A673 (cell line): ENCODE results near the gene MMP1. TPM values are rescaled to one million over a fixed set of nuclear protein-coding genes. Genes with fewer than 3 reads are reported as not detected.

ENCODE experiments used
- BruUV-seq: library from RNA; stranded (reverse); fragments of 400-500 nt; replicated peaks from 2 replicates; lab custom pipeline; 2021; lab: Mats Ljungman, UMichigan
- CTCF ChIA-PET: fragments of 300-600 bp; sonication (Branson Sonifier 250); formaldehyde crosslinking; loops from one replicate; lab custom pipeline; 2022; ENCODE audit warnings: antibody characterized with exemption; lab: Charles Lee
- POLR2A ChIA-PET: fragments of 300-600 bp; sonication (Branson Sonifier 250); formaldehyde crosslinking; loops from one replicate; lab custom pipeline; 2022; ENCODE audit warnings: antibody characterized with exemption; ENCODE audit not compliant: low non-redundant PET; lab: Charles Lee
- DNase-seq: peaks from one replicate; pipeline ENCODE4 v3.0.0-alpha.2; 2015; ENCODE audit warnings: low spot score
- H3K27ac ChIP-seq: fragments of 200-600 bp; sonication (generic); 2 replicates; pipeline ENCODE4 v1.5.1; 2016; ENCODE audit warnings: mixed run types, low read depth, mild to moderate bottlenecking, mixed read lengths, antibody characterized with exemption, low read length; ENCODE audit not compliant: poor library complexity, severe bottlenecking
- H3K27me3 ChIP-seq: fragments of 200-600 bp; sonication (generic); replicated peaks from 2 replicates; pipeline ENCODE4 v1.6.1; 2017; ENCODE audit warnings: mixed run types, low read depth, mild to moderate bottlenecking, mixed read lengths, antibody characterized with exemption, low read length; ENCODE audit not compliant: insufficient read depth, poor library complexity
- H3K36me3 ChIP-seq: fragments of 200-600 bp; sonication (generic); 2 replicates; pipeline ENCODE4 v1.6.1; 2016; ENCODE audit warnings: mixed run types, mild to moderate bottlenecking, mixed read lengths, antibody characterized with exemption, low read length; ENCODE audit not compliant: insufficient read depth, poor library complexity, severe bottlenecking
- H3K4me1 ChIP-seq: fragments of 200-600 bp; sonication (generic); 2 replicates; pipeline ENCODE4 v1.6.1; 2017; ENCODE audit warnings: mixed run types, mild to moderate bottlenecking, mixed read lengths, antibody characterized with exemption, low read length; ENCODE audit not compliant: insufficient read depth, poor library complexity, severe bottlenecking
- H3K4me3 ChIP-seq: fragments of 200-600 bp; sonication (generic); 2 replicates; pipeline ENCODE4 v1.5.1; 2016; ENCODE audit warnings: low read depth, mixed run types, mild to moderate bottlenecking, mixed read lengths, low read length; ENCODE audit not compliant: poor library complexity, severe bottlenecking
- H3K9me3 ChIP-seq: fragments of 200-600 bp; sonication (generic); 2 replicates; pipeline ENCODE4 v1.6.1; 2016; ENCODE audit warnings: mixed run types, low read depth, mild to moderate bottlenecking, mixed read lengths, antibody characterized with exemption, low read length; ENCODE audit not compliant: poor library complexity, severe bottlenecking
- CTCF ChIP-seq: fragments of 300-800, 200-600 bp; sonication (generic); conservative IDR thresholded peaks from 2 replicates; pipeline ENCODE4 v1.5.1; 2017; ENCODE audit warnings: low read depth, mild to moderate bottlenecking, antibody characterized with exemption, low read length, moderate library complexity, mixed read lengths
- EZH2 ChIP-seq: fragments of 200-600 bp; sonication (generic); IDR thresholded peaks from 2 replicates; pipeline ENCODE4 v1.6.1; 2017; ENCODE audit warnings: borderline replicate concordance, low read depth, mild to moderate bottlenecking, mixed read lengths, antibody characterized with exemption, low read length; ENCODE audit not compliant: poor library complexity, severe bottlenecking
- intact Hi-C: fragments of 100-400 bp; cut with micrococcal nuclease; formaldehyde crosslinking; loops from one replicate; pipeline ENCODE4 v1.10.0; 2022; ENCODE audit not compliant: unreplicated experiment
- total RNA-seq: library from RNA; stranded (reverse); gene quantifications from 2 replicates; pipeline ENCODE4 v1.2.3, GENCODE V29; 2021

The MMP1 gene
- total RNA-seq, 1 experiment from 2014 or later: 815 TPM

- POLR2A ChIA-PET: no interaction called here
- CTCF ChIA-PET: interaction anchor here (0.7 to 1.7 kb wide), 3 partner anchors 9 to 130 kb away, joined by 4 to 8 read pairs (median 6); no protein-coding TSS in a partner anchor
- Histone ChIP-seq H3K9me3 (no peaks in the 10 kb centered on the region), H3K27ac (peak overlapping the region; percentile 61), H3K36me3 (no peaks in the 10 kb centered on the region), H3K27me3 (no peaks in the 10 kb centered on the region), H3K4me1 (peaks cover 28% of the 10 kb centered on the region), H3K4me3 (no peak overlapping the region)
- intact Hi-C loops: loop anchor here (2.0 to 5.0 kb wide), 3 partner anchors 101 to 246 kb away; no protein-coding TSS in a partner anchor
- TF ChIP-seq EZH2: no peak
- peak; percentile 83 for TF ChIP-seq CTCF
- no TSS peak for BruUV-seq
- peak; percentile 92 for DNase-seq
Observed at GRCh38 chr11:102810950-102811660, 13.1 kb upstream of the MMP1 start.

- BruUV-seq: no TSS peak
- H3K4me3 ChIP-seq: no peak overlapping the region
- no peak for TF ChIP-seq EZH2
- no peak for TF ChIP-seq CTCF
- DNase-seq: no peak
- H3K27ac ChIP-seq: peak overlapping the region; percentile 38
- H3K27me3 ChIP-seq: no peaks in the 10 kb centered on the region
- no peaks in the 10 kb centered on the region for H3K36me3 ChIP-seq
- peaks cover 28% of the 10 kb centered on the region for H3K4me1 ChIP-seq
- CTCF ChIA-PET: interaction anchor here (1.7 kb wide), 1 partner anchor 105 kb away, joined by 8 read pairs; no protein-coding TSS in a partner anchor
- no peaks in the 10 kb centered on the region for H3K9me3 ChIP-seq
- intact Hi-C loops: loop anchor here (2.0 to 5.0 kb wide), 3 partner anchors 102 to 247 kb away; no protein-coding TSS in a partner anchor
- POLR2A ChIA-PET: no interaction called here
Observed at GRCh38 chr11:102809971-102810370, 12.0 kb upstream of the MMP1 start.

- no peak for DNase-seq
- ChIA-PET POLR2A (interaction anchor here (0.8 kb wide), 1 partner anchor 46 kb away, joined by 3 read pairs; no protein-coding TSS in a partner anchor), CTCF (interaction anchor here (0.6 kb wide), 1 partner anchor 137 kb away, joined by 3 read pairs; no protein-coding TSS in a partner anchor)
- Histone ChIP-seq H3K27me3 (no peaks in the 10 kb centered on the region), H3K9me3 (no peaks in the 10 kb centered on the region), H3K4me1 (peaks cover 28% of the 10 kb centered on the region), H3K4me3 (no peak overlapping the region), H3K36me3 (no peaks in the 10 kb centered on the region), H3K27ac (no peak overlapping the region)
- intact Hi-C loops: no loop called here
- no TSS peak for BruUV-seq
- peak; percentile 37 for TF ChIP-seq CTCF
- no peak for TF ChIP-seq EZH2
Observed at GRCh38 chr11:102807921-102808320, 10.0 kb upstream of the MMP1 start.
